Loucy (cell line): ENCODE data around the gene ITSN2.

ENCODE experiments used
- EZH2phosphoT487 ChIP-seq: fragments of 200-600 bp; IDR thresholded peaks from 2 replicates; pipeline ENCODE4 v1.6.1; 2018; ENCODE audit warnings: antibody characterized with exemption, mild to moderate bottlenecking, moderate library complexity, borderline replicate concordance
- TF ChIP-seq, protein P1 (sequence below): fragments of 200-600 bp; sonication (generic); conservative IDR thresholded peaks from 2 replicates; pipeline ENCODE4 v1.5.1; 2014; ENCODE audit warnings: mild to moderate bottlenecking, antibody characterized with exemption, low read length

DNA sequence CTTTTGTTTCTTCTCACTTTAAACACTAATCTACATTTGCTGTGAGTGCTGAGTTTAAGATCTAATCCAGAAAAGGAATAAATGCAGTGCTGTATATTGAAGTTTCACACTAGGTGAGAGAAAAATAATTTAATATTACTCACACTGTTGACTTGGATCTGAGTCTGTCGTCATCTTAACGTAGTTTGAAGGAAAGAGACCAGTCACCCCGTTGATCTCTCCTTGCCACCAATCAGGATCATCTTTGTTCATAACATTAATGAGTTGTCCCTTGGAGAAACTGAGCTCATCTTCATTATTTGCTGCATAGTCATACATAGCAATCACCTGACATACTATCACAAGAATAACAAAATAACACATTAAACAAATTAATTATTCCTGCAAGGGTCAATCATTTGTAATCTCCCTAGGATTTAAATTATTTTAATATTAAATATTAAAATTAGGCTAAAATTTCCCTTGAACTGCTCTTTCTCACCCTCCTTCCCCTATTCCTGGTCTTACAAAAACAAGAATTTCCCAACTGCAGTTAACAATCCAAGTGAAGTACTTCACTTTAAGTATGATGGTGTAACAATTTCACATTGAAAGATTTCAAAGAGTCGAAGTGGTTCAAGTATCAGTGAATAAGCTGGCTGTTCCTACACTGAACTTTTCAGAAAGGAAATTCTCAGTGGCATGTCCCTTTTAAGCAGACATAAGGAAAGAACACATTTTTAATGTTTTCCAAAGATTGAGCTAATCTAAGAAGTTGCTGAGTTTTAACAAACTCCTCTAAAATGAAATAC, 114.2 kb downstream of the ITSN2 start:
- TF ChIP-seq, protein P1, sequence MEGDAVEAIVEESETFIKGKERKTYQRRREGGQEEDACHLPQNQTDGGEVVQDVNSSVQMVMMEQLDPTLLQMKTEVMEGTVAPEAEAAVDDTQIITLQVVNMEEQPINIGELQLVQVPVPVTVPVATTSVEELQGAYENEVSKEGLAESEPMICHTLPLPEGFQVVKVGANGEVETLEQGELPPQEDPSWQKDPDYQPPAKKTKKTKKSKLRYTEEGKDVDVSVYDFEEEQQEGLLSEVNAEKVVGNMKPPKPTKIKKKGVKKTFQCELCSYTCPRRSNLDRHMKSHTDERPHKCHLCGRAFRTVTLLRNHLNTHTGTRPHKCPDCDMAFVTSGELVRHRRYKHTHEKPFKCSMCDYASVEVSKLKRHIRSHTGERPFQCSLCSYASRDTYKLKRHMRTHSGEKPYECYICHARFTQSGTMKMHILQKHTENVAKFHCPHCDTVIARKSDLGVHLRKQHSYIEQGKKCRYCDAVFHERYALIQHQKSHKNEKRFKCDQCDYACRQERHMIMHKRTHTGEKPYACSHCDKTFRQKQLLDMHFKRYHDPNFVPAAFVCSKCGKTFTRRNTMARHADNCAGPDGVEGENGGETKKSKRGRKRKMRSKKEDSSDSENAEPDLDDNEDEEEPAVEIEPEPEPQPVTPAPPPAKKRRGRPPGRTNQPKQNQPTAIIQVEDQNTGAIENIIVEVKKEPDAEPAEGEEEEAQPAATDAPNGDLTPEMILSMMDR, result no peak
- no peak for TF ChIP-seq EZH2phosphoT487
